ENCODE results near the gene JAKMIP2. TPM values are rescaled to one million over a fixed set of nuclear protein-coding genes. Genes with fewer than 3 reads are reported as not detected.

The JAKMIP2 gene
- total RNA-seq, 1 donor from 2014 or later: 1.8 TPM

DNA sequence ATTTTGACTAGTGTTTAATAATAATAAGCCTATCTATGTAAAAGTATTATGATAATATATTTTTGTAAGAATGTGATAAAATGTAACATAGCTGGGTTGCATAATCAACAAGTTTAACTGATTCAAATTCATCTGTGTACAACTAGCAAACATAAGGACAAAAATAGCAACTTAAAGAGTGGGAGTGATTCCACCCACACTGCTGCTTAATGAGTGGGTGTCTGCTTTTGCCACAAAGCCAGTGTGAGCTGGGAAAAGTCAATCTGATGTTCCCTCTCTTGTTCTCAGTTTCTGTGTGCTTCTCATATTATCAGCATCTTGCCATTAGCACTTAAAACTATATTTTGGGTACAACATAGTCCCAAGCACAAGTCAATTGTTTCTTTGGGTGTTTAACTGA lies 161.5 kb downstream of the JAKMIP2 start:
- TF ChIP-seq, protein P1, sequence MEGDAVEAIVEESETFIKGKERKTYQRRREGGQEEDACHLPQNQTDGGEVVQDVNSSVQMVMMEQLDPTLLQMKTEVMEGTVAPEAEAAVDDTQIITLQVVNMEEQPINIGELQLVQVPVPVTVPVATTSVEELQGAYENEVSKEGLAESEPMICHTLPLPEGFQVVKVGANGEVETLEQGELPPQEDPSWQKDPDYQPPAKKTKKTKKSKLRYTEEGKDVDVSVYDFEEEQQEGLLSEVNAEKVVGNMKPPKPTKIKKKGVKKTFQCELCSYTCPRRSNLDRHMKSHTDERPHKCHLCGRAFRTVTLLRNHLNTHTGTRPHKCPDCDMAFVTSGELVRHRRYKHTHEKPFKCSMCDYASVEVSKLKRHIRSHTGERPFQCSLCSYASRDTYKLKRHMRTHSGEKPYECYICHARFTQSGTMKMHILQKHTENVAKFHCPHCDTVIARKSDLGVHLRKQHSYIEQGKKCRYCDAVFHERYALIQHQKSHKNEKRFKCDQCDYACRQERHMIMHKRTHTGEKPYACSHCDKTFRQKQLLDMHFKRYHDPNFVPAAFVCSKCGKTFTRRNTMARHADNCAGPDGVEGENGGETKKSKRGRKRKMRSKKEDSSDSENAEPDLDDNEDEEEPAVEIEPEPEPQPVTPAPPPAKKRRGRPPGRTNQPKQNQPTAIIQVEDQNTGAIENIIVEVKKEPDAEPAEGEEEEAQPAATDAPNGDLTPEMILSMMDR (IDR thresholded peaks at IDR 0.05): no peak
- Mint-ChIP-seq H3K4me3 (ENCODE audit: unreplicated experiment) (no peak overlapping the region), H3K27ac (ENCODE audit: unreplicated experiment) (no peak overlapping the region), H3K4me1 (ENCODE audit: unreplicated experiment) (no peaks in the 10 kb centered on the region), H3K9me3 (ENCODE audit: unreplicated experiment) (no peaks in the 10 kb centered on the region), H3K27me3 (ENCODE audit: unreplicated experiment) (no peaks in the 10 kb centered on the region), H3K36me3 (ENCODE audit: unreplicated experiment) (peaks cover 2% of the 10 kb centered on the region)
- DNase-seq (ENCODE audit: extremely low spot score, unreplicated experiment): no peak

DNA sequence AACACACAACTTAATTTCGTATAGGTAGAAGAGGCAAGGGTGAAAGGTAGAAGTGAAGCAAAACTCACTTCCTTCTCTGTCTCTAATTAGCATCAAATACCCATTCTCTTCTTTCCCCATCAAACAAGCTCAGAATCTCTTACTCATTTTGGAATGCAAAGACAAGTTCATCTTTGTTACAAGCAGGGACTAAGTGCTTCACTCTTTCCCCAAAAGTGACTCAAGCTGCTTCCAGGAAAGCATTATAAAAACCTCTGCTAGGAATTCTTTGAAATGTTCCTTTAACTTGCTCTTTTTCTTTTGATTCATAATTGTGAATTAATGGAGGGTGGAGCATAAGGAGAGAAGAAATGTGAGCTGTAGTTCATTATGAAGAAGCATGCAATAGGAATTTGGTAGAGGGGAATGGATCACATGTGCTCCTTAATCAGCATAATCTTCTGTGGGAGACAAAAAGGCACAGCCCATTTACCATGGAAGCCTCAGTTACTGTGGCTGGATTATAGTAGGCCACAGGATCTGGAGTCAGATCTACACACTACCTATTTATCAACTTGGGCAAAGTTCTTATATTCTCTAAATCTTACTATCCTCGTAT lies 163.1 kb downstream of the JAKMIP2 start:
- DNase-seq (ENCODE audit: extremely low spot score, unreplicated experiment): no peak
- no peak overlapping the region for H3K4me3 Mint-ChIP-seq (ENCODE audit: unreplicated experiment)
- H3K27ac Mint-ChIP-seq (ENCODE audit: unreplicated experiment): no peak overlapping the region
- TF ChIP-seq, protein P1 (IDR thresholded peaks at IDR 0.05): no peak
- no peaks in the 10 kb centered on the region for H3K9me3 Mint-ChIP-seq (ENCODE audit: unreplicated experiment)
- no peaks in the 10 kb centered on the region for H3K4me1 Mint-ChIP-seq (ENCODE audit: unreplicated experiment)
- no peaks in the 10 kb centered on the region for H3K27me3 Mint-ChIP-seq (ENCODE audit: unreplicated experiment)
- peaks cover 2% of the 10 kb centered on the region for H3K36me3 Mint-ChIP-seq (ENCODE audit: unreplicated experiment)

DNA sequence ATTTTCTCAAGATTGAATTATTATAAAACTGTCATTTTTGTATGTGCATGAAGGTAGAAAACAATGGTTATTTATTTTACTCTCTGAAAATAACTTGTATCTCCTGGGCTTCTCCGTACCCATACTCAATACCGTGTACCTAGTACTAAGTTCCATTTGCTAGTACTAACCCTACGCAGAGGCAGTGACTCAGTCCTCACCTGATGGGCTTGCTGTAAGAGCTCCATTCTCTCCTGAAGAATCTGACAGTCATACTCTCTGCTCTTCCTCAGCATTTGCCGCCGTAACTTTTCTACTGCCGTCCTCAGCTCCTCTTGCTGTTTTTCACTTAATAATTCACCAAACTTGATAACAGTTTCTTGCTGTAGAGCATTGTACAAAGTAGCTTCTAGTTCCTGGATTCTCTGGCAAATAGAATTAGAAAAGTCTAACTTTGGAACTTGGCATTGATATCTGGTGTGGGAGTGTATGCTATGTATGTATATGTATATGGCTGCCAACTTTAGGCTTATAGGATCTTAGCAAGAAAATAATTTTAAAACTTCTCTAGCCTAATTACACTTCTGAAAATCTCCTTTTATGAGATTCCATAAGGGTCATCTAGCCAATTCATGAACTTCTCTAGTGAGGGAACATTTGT lies 164.7 kb downstream of the JAKMIP2 start:
- H3K4me3 Mint-ChIP-seq (ENCODE audit: unreplicated experiment): no peak overlapping the region

DNA sequence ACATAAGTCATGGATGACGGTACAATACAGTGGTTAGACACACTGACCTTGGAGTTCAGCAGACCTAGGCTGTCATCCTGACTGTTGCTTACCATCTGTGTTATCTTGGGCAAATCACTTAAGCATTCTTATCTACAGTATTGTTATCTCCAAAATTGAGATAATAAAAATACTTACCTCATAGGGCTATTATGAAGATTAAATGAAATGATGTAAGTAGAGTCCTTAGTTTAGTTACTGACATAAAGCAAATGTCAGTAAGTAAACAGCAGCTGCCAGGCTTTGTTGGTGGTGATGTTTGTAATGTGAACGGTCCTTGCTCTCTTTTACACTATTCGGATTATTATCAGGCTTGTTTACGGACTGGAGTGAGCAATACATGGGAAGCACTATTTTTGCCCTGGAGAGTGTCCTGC lies 165.3 kb downstream of the JAKMIP2 start:
- no peaks in the 10 kb centered on the region for H3K27me3 Mint-ChIP-seq (ENCODE audit: unreplicated experiment)
- TF ChIP-seq, protein P1 (IDR thresholded peaks at IDR 0.05): no peak
- no peaks in the 10 kb centered on the region for H3K9me3 Mint-ChIP-seq (ENCODE audit: unreplicated experiment)
- H3K27ac Mint-ChIP-seq (ENCODE audit: unreplicated experiment): no peak overlapping the region
- no peak for DNase-seq (ENCODE audit: extremely low spot score, unreplicated experiment)
- peaks cover 4% of the 10 kb centered on the region for H3K4me1 Mint-ChIP-seq (ENCODE audit: unreplicated experiment)
- peaks cover 2% of the 10 kb centered on the region for H3K36me3 Mint-ChIP-seq (ENCODE audit: unreplicated experiment)
- no peak overlapping the region for H3K4me3 Mint-ChIP-seq (ENCODE audit: unreplicated experiment)

More for the DNA sequence above, 164.7 kb downstream of the JAKMIP2 start:
- no peak for DNase-seq (ENCODE audit: extremely low spot score, unreplicated experiment)
- no peaks in the 10 kb centered on the region for H3K27me3 Mint-ChIP-seq (ENCODE audit: unreplicated experiment)
- peaks cover 2% of the 10 kb centered on the region for H3K36me3 Mint-ChIP-seq (ENCODE audit: unreplicated experiment)
- H3K27ac Mint-ChIP-seq (ENCODE audit: unreplicated experiment): no peak overlapping the region
- TF ChIP-seq, protein P1 (IDR thresholded peaks at IDR 0.05): no peak
- H3K9me3 Mint-ChIP-seq (ENCODE audit: unreplicated experiment): no peaks in the 10 kb centered on the region
- peaks cover 4% of the 10 kb centered on the region for H3K4me1 Mint-ChIP-seq (ENCODE audit: unreplicated experiment)

DNA sequence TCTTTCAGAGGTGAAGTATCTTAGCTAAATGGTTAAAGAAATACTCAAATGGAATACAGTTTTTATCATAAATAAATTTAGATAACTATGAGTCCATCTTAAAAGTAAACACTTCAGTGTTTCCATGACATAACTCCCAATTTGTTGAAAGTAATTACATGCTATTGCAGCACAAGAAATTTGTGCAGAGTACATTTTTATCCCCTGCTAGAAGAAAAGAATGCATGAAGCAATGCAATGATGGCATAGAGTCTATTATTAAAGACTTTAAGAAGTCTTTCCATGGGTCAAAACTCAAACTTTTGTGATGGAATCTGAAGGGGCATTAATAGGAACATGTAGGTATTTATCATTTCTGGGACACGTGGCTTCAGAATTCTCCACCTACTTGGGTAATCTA lies 166.1 kb downstream of the JAKMIP2 start:
- Mint-ChIP-seq H3K9me3 (ENCODE audit: unreplicated experiment) (no peaks in the 10 kb centered on the region), H3K4me3 (ENCODE audit: unreplicated experiment) (no peak overlapping the region), H3K27me3 (ENCODE audit: unreplicated experiment) (no peaks in the 10 kb centered on the region), H3K4me1 (ENCODE audit: unreplicated experiment) (peaks cover 4% of the 10 kb centered on the region), H3K36me3 (ENCODE audit: unreplicated experiment) (peaks cover 2% of the 10 kb centered on the region), H3K27ac (ENCODE audit: unreplicated experiment) (no peak overlapping the region)
- DNase-seq (ENCODE audit: extremely low spot score, unreplicated experiment): no peak
- TF ChIP-seq, protein P1 (IDR thresholded peaks at IDR 0.05): no peak

All from osteocyte (in vitro differentiated cells).